Measurements from ENCODE around the gene ADGRG6.

- no peak for TF ChIP-seq POLR2AphosphoS5 (IDR thresholded peaks at IDR 0.05; ENCODE audit: borderline replicate concordance, low read depth, low read length)
- no peak for TF ChIP-seq EZH2 (IDR thresholded peaks at IDR 0.05)
- TF ChIP-seq FOXP2 (optimal IDR thresholded peaks at IDR 0.05; ENCODE audit: control extremely low read depth, extremely low read length, insufficient read depth), result no peak
Measured at GRCh38 chr6:142333431-142333830, 31.6 kb downstream of the ADGRG6 start.

Measured in SK-N-MC (cell line).